Spleen (tissue), 7 donors: ENCODE results near the gene TBC1D16.

Experiments used
- CTCF ChIP-seq, 11 experiments: fragments of 200-600 bp in 7 of 11; fragments of 450-650 bp in 4 of 11; sonication (generic) in 4 of 11; IDR thresholded peaks in 8 of 11; conservative IDR thresholded peaks in 3 of 11; 1 replicate in 7 of 11; 2 replicates in 4 of 11; pipeline versions ENCODE4 v1.4.0 to v1.8.0; 2016 to 2021; ENCODE audit warnings: antibody characterized with exemption in 11 of 11, inconsistent platforms in 4 of 11, mild to moderate bottlenecking in 1 of 11
- POLR2A ChIP-seq, 3 donors: fragments of 450-650 bp; IDR thresholded peaks; one replicate each; pipeline ENCODE4 v1.5.1; 2017; ENCODE audit warnings: antibody characterized with exemption in 3 of 3, mild to moderate bottlenecking in 1 of 3
- POLR2AphosphoS5 ChIP-seq, 3 donors: sonication (generic); formaldehyde crosslinking; IDR thresholded peaks; one replicate each; pipeline ENCODE4 v1.5.1; 2017; ENCODE audit warnings: antibody characterized with exemption in 3 of 3
- donor health status: DM: no; HTN: no; CAD: no; lungs with moderate emphysema.
- donor health status: DM: no; HTN: no; CAD: no.
- donor health status: DM: no; HTN: no; CAD: no.

- no peak for TF ChIP-seq CTCF (IDR thresholded peaks at IDR 0.05 in 8 of 11, conservative IDR thresholded peaks at IDR 0.05 in 3 of 11)
- TF ChIP-seq POLR2AphosphoS5 (IDR thresholded peaks at IDR 0.05): no peak
- no peak for TF ChIP-seq POLR2A (IDR thresholded peaks at IDR 0.05)
Observed at GRCh38 chr17:79952265-79952877, 83.3 kb downstream of the TBC1D16 start.
